Uterus (tissue), 2 donors: ENCODE data around the gene ROBO2.

Source experiments
- CTCF ChIP-seq, 4 experiments: fragments of 200-600 bp in 2 of 4; fragments of 450-650 bp in 2 of 4; sonication (generic) in 2 of 4; IDR thresholded peaks; one replicate each; pipeline ENCODE4 v1.5.1; 2016 to 2019; ENCODE audit warnings: antibody characterized with exemption in 4 of 4, mild to moderate bottlenecking in 2 of 4, moderate library complexity in 1 of 4
- POLR2A ChIP-seq, 2 donors: fragments of 450-650 bp; IDR thresholded peaks; one replicate each; pipeline ENCODE4 v1.6.1; 2016; ENCODE audit warnings: antibody characterized with exemption in 2 of 2, mild to moderate bottlenecking in 1 of 2, moderate library complexity in 1 of 2

GRCh38 chr3:77620009-77620408 lies 580.1 kb downstream of the ROBO2 start:
- TF ChIP-seq CTCF (IDR thresholded peaks at IDR 0.05) (no peak), POLR2A (IDR thresholded peaks at IDR 0.05) (no peak)
